Astrocyte (in vitro differentiated cells and primary cell): Measurements from ENCODE around the gene BPIFB1.

Experiments
- CTCF ChIP-seq: IDR thresholded peaks from 2 replicates; pipeline ENCODE4 v1.5.1; 2011; ENCODE audit warnings: low read depth, mild to moderate bottlenecking, inconsistent platforms, low read length, moderate library complexity; ENCODE audit not compliant: insufficient read depth
- EZH2 ChIP-seq: IDR thresholded peaks from 2 replicates; pipeline ENCODE4 v1.6.1; 2012; ENCODE audit warnings: mild to moderate bottlenecking, low read length, inconsistent platforms; ENCODE audit not compliant: insufficient read depth

- TF ChIP-seq CTCF (no peak), EZH2 (no peak)
Measured at GRCh38 chr20:33290852-33291251, 7.8 kb downstream of the BPIFB1 start.
